Osteocyte (in vitro differentiated cells): ENCODE measurements around the gene CHRNA5. TPM values are rescaled to one million over a fixed set of nuclear protein-coding genes. Genes with fewer than 3 reads are reported as not detected.

Source experiments
- DNase-seq: peaks from one replicate; pipeline ENCODE4 v3.0.0; 2021; ENCODE audit warnings: mixed read lengths; ENCODE audit not compliant: unreplicated experiment; ENCODE audit errors: extremely low spot score
- H3K27ac Mint-ChIP-seq: one replicate; pipeline ENCODE4 v1.8.0; 2021; ENCODE audit warnings: mild to moderate bottlenecking, mixed read lengths; ENCODE audit not compliant: unreplicated experiment
- H3K27me3 Mint-ChIP-seq: one replicate; pipeline ENCODE4 v1.8.0; 2021; ENCODE audit warnings: mixed read lengths; ENCODE audit not compliant: unreplicated experiment
- H3K36me3 Mint-ChIP-seq: one replicate; pipeline ENCODE4 v1.8.0; 2021; ENCODE audit warnings: mixed read lengths; ENCODE audit not compliant: unreplicated experiment
- H3K4me1 Mint-ChIP-seq: one replicate; pipeline ENCODE4 v1.8.0; 2021; ENCODE audit warnings: mixed read lengths; ENCODE audit not compliant: unreplicated experiment
- H3K4me3 Mint-ChIP-seq: one replicate; pipeline ENCODE4 v1.8.0; 2021; ENCODE audit warnings: mild to moderate bottlenecking, moderate library complexity, mixed read lengths; ENCODE audit not compliant: unreplicated experiment
- H3K9me3 Mint-ChIP-seq: one replicate; pipeline ENCODE4 v1.8.0; 2021; ENCODE audit warnings: mixed read lengths; ENCODE audit not compliant: unreplicated experiment
- total RNA-seq: library from RNA; stranded (reverse); gene quantifications from 2 replicates; pipeline ENCODE4 v1.2.1, GENCODE V29; 2021
- TF ChIP-seq, protein P1 (sequence below): fragments of 200-600 bp; sonication (generic); IDR thresholded peaks from 2 replicates; pipeline ENCODE4 v1.5.0; 2021; ENCODE audit warnings: antibody characterized with exemption, mild to moderate bottlenecking, moderate library complexity

Gene CHRNA5
- total RNA-seq, 1 donor from 2014 or later: 1.1 TPM

DNA sequence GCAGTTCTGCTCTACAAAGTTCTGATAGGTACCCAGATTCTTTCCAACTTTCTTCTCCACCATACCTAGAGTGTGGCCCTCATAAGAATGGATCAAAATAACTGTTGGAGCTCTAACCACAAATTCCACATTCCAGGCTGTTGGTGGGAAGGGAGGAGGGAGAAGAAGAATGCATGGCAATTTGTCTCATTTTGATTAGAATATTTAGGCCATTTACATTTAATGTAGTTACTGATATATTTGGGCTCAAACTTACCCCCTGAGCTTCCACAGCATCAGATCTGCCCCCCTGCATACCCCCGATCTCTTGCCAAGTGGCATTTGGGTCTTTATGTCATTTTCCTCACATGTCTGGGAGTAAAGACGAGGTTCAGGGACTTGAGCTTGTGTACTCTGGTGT, 68.0 kb downstream of the CHRNA5 start:
- Mint-ChIP-seq H3K27me3 (peaks cover 48% of the 10 kb centered on the region), H3K9me3 (peaks cover 3% of the 10 kb centered on the region), H3K27ac (no peak overlapping the region), H3K36me3 (peaks cover 2% of the 10 kb centered on the region), H3K4me1 (no peaks in the 10 kb centered on the region), H3K4me3 (no peak overlapping the region)
- DNase-seq: no peak
- TF ChIP-seq, protein P1, sequence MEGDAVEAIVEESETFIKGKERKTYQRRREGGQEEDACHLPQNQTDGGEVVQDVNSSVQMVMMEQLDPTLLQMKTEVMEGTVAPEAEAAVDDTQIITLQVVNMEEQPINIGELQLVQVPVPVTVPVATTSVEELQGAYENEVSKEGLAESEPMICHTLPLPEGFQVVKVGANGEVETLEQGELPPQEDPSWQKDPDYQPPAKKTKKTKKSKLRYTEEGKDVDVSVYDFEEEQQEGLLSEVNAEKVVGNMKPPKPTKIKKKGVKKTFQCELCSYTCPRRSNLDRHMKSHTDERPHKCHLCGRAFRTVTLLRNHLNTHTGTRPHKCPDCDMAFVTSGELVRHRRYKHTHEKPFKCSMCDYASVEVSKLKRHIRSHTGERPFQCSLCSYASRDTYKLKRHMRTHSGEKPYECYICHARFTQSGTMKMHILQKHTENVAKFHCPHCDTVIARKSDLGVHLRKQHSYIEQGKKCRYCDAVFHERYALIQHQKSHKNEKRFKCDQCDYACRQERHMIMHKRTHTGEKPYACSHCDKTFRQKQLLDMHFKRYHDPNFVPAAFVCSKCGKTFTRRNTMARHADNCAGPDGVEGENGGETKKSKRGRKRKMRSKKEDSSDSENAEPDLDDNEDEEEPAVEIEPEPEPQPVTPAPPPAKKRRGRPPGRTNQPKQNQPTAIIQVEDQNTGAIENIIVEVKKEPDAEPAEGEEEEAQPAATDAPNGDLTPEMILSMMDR: no peak

DNA sequence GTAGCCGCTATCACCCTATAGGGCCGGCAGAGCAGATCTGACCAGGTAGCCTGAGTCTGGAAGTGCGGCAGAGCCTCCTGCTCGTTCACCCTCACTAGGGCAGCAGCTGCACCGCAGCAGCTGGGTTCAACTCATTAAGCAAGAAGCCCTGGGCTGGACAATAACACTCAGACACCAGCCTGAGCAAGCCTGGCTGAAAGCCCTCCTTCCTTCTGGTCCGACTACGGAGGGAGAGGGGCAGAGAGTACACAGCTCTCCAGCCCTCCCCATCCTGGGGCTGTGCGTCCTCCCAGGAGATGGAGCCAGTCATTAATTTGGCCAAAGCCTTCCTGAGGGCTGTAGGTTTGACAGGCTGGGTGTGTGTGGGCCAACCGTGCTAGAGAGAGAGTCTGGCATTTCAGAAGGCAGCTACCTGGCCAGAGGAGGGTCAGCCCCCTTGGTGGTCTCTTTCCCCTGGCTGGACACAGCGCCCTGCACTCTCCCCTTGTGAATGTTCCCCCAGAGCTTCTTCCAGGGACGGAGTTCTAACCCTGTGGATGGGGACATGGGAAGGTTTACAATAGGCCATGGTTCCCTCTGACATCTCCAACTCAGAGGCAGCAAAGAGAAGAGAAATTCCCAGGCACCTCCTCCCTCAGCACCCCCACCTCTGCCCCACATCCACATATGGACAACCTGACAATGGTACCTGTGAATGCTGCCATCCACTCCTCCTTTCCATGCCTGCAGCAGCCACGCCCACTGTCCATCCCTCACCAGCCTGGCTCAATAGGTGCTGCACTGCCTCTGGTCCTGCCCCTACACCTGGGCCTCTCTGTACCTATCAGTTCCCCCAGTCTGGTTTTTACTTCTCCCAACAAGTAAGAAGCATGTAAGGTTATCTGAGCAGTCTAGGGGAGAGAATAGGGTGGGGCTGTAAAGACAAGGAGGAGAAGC, 69.2 kb downstream of the CHRNA5 start:
- Mint-ChIP-seq H3K4me3 (no peak overlapping the region), H3K36me3 (peaks cover 2% of the 10 kb centered on the region), H3K9me3 (peaks cover 3% of the 10 kb centered on the region), H3K27ac (no peak overlapping the region), H3K4me1 (no peaks in the 10 kb centered on the region), H3K27me3 (peaks cover 37% of the 10 kb centered on the region)
- DNase-seq: no peak
- TF ChIP-seq, protein P1: no peak

DNA sequence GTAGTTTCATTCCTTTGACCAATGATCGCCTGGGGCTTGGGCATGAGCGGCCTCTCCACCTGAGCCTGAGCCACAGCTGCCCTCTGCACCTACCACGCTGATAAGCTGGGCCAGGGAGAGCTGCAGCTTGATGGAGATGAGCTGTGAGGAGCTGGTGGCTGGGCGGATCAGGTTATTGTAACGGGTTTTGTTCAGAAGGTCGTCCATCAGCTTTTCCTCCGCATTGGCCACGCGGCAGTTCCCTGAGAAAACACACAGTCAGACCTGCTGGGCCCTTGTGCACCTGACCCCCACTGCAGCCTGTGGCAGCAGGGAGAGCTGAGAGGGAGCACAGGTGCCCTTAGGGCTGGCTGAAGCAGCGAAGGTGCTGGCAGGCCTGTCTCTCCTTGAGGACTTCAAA, 70.0 kb downstream of the CHRNA5 start:
- Mint-ChIP-seq H3K27ac (no peak overlapping the region), H3K27me3 (peaks cover 33% of the 10 kb centered on the region), H3K9me3 (peaks cover 3% of the 10 kb centered on the region), H3K36me3 (peaks cover 2% of the 10 kb centered on the region), H3K4me1 (no peaks in the 10 kb centered on the region), H3K4me3 (no peak overlapping the region)
- TF ChIP-seq, protein P1: no peak
- DNase-seq: no peak

DNA sequence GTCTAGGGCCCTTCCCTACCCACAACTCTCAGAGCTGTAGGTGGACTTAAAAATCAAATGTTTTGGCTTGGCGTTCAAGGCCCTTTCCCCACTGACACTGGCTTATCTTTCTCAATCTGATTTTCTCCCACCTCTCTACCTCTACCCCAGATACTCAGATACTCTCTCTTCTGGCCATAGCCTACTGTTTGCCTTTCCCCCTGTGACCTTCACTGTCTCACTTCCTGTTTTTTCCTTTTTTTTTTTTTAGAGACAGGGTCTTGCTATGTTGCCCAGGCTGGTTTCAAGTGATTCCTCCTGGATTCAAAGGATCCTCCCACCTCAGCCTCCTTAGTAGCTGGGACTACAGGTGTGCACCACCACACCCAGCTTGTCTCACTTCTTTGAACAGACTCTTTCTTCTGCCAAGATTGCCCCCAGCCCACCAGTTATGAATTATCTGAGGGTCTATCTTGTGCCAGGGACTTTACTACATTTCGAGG, 71.1 kb downstream of the CHRNA5 start:
- Mint-ChIP-seq H3K36me3 (peaks cover 2% of the 10 kb centered on the region), H3K4me3 (no peak overlapping the region), H3K27ac (no peak overlapping the region), H3K27me3 (peaks cover 34% of the 10 kb centered on the region), H3K9me3 (peaks cover 3% of the 10 kb centered on the region), H3K4me1 (peaks cover 6% of the 10 kb centered on the region)
- no peak for DNase-seq
- TF ChIP-seq, protein P1: no peak

DNA sequence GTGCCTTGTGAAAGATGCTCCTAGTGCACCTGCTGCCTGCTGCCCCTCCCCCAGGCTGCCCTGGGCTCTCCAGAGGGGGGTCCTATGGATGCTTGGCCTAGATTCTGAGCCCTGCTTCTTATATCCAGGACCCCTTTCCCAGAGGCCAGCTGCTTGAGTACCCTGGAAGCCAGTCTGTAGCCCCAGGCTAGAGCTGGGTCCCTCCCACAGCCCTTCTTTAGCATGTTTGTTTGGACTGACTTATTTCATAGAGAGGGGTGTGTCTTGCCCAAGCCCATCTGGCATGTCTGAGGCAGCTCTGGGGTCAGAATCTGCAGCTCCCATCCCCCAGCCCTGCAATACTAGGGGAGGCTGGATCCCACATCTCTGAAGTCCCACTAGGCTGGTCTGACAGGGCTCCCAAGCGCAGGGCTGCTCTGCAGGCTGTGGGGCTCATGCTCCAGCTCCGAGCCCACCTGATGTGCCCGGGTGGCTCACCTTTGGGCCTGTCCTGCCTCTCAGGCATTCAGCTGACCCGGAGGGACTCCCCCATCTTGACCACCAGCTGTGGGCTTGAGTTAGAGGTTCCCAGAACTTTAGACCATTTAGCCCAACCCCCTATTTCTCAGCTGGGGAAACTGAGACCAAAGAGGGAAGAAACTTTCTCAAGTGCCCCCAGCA, 72.6 kb downstream of the CHRNA5 start:
- Mint-ChIP-seq H3K36me3 (peaks cover 2% of the 10 kb centered on the region), H3K9me3 (peaks cover 3% of the 10 kb centered on the region), H3K27me3 (peaks cover 29% of the 10 kb centered on the region), H3K27ac (no peak overlapping the region), H3K4me1 (peaks cover 8% of the 10 kb centered on the region), H3K4me3 (no peak overlapping the region)
- no peak for DNase-seq
- TF ChIP-seq, protein P1: no peak
